HepG2 (cell line): ENCODE data around the gene CFAP119. TPM values are rescaled to one million over a fixed set of nuclear protein-coding genes. Genes with fewer than 3 reads are reported as not detected.

Experiments used
- ATAC-seq: fragments of 200-7000 bp; cut with Tn5 transposase; 3 replicates; pipeline ENCODE4 v1.9.1; 2020; ENCODE audit warnings: mild to moderate bottlenecking, moderate library complexity
- BruUV-seq: library from RNA; stranded (reverse); fragments of 400-500 nt; replicated peaks from 2 replicates; lab custom pipeline; 2021; lab: Mats Ljungman, UMichigan
- CTCF ChIA-PET: fragments of 300-600 bp; formaldehyde crosslinking; extraction: SDS; loops from one replicate; lab custom pipeline; 2021; ENCODE audit warnings: low total read pairs, inconsistent platforms, low intra/inter-chr PET ratio; lab: Yijun Ruan, JAX
- POLR2A ChIA-PET: fragments of 350-600 bp; sonication (Branson Sonifier 250); formaldehyde crosslinking; loops from one replicate; lab custom pipeline; 2020; ENCODE audit warnings: antibody characterized with exemption, inconsistent platforms; lab: Yijun Ruan, JAX
- DNase-seq: peaks from one replicate; pipeline ENCODE4 v3.0.0-alpha.2; 2015; ENCODE audit warnings: low spot score
- FAIRE-seq: peaks from 3 replicates; lab custom pipeline; 2011; peaks lifted over from hg19 to GRCh38; lab: Jason Lieb, UNC
- H2AFZ ChIP-seq: one replicate; pipeline ENCODE4 v1.6.1; 2011; ENCODE audit warnings: low read length, inconsistent platforms
- H3K27ac ChIP-seq: fragments of 300-600 bp; 3 replicates; pipeline ENCODE4 v1.8.0; 2011; ENCODE audit warnings: mixed run types, mild to moderate bottlenecking, mixed read lengths, low read length, inconsistent platforms; ENCODE audit not compliant: insufficient read depth; ENCODE audit errors: extremely low read length
- H3K27me3 ChIP-seq, 2 experiments: fragments of 200-600 bp in 1 of 2; 2 replicates in 1 of 2; 3 replicates in 1 of 2; pipeline versions ENCODE4 v1.6.0 to v1.8.0; 2011; ENCODE audit warnings: low read length in 2 of 2, mild to moderate bottlenecking in 2 of 2, moderate library complexity in 2 of 2, inconsistent platforms in 1 of 2; ENCODE audit not compliant: insufficient read depth in 2 of 2, control insufficient read depth in 1 of 2
- H3K36me3 ChIP-seq, 2 experiments: fragments of 200-600 bp in 1 of 2; replicated peaks in 1 of 2; 2 replicates in 1 of 2; 3 replicates in 1 of 2; pipeline versions ENCODE4 v1.5.1 to v1.8.0; 2011; ENCODE audit warnings: low read length in 2 of 2, inconsistent platforms in 1 of 2; ENCODE audit not compliant: insufficient read depth in 2 of 2, control insufficient read depth in 1 of 2
- H3K4me1 ChIP-seq: 2 replicates; pipeline ENCODE4 v1.5.1; 2012; ENCODE audit warnings: low read length, inconsistent platforms; ENCODE audit not compliant: insufficient read depth
- H3K4me2 ChIP-seq: 2 replicates; pipeline ENCODE4 v1.6.0; 2011; ENCODE audit warnings: low read depth, low read length, inconsistent platforms
- H3K4me3 ChIP-seq, 3 experiments: fragments of 200-600 bp in 1 of 3; sonication (generic), shearing (Covaris generic) in 1 of 3; replicated peaks in 1 of 3; 2 replicates each; pipeline ENCODE4 v1.5.1; 2011 to 2016; ENCODE audit warnings: low read length in 3 of 3, inconsistent platforms in 2 of 3, low read depth in 2 of 3, mild to moderate bottlenecking in 2 of 3, control low read depth in 1 of 3, mixed read lengths in 1 of 3; ENCODE audit not compliant: insufficient read depth in 1 of 3
- H3K79me2 ChIP-seq: one replicate; pipeline ENCODE4 v1.6.1; 2011; ENCODE audit warnings: low read length, inconsistent platforms; ENCODE audit not compliant: insufficient read depth
- H3K9ac ChIP-seq: 2 replicates; pipeline ENCODE4 v1.6.0; 2011; ENCODE audit warnings: mild to moderate bottlenecking, low read depth, low read length, inconsistent platforms; ENCODE audit not compliant: insufficient read depth
- H3K9me3 ChIP-seq: 2 replicates; pipeline ENCODE4 v1.5.1; 2012; ENCODE audit warnings: mild to moderate bottlenecking, low read length
- H4K20me1 ChIP-seq: 2 replicates; pipeline ENCODE4 v1.6.0; 2011; ENCODE audit warnings: inconsistent platforms, mild to moderate bottlenecking, low read length, moderate library complexity; ENCODE audit not compliant: insufficient read depth
- CAMTA2 ChIP-seq: sonication (generic); formaldehyde crosslinking; IDR thresholded peaks from 2 replicates; pipeline ENCODE4 v1.4.0; 2020; ENCODE audit warnings: mild to moderate bottlenecking, missing genetic modification reagents, borderline replicate concordance
- CBX5 ChIP-seq: sonication (generic); formaldehyde crosslinking; IDR thresholded peaks from 2 replicates; pipeline ENCODE4 v1.4.0; 2020; ENCODE audit warnings: missing genetic modification reagents, borderline replicate concordance
- GRHL1 ChIP-seq: sonication (generic); formaldehyde crosslinking; conservative IDR thresholded peaks from 2 replicates; pipeline ENCODE4 v1.8.0; 2022; ENCODE audit warnings: missing genetic modification reagents
- GTF2F1 ChIP-seq: fragments of 150-350 bp; IDR thresholded peaks from 2 replicates; pipeline ENCODE4 v1.6.1; 2014; ENCODE audit warnings: low read length
- KLF16 ChIP-seq, 2 experiments: sonication (generic) in 1 of 2; formaldehyde crosslinking in 1 of 2; IDR thresholded peaks; 2 replicates each; pipeline versions ENCODE4 v1.6.1 to v1.8.0; 2016 to 2023; ENCODE audit warnings: missing genetic modification reagents in 2 of 2, missing compliant biosample characterization in 1 of 2
- LCORL ChIP-seq, 2 experiments: fragments of 450-650 bp in 1 of 2; sonication (generic) in 1 of 2; formaldehyde crosslinking in 1 of 2; IDR thresholded peaks; 2 replicates each; pipeline versions ENCODE4 v1.5.0 to v1.6.1; 2017 to 2020; ENCODE audit warnings: antibody characterized with exemption in 1 of 2, missing genetic modification reagents in 1 of 2
- MLLT10 ChIP-seq: sonication (generic); formaldehyde crosslinking; IDR thresholded peaks from 2 replicates; pipeline ENCODE4 v1.4.0; 2020; ENCODE audit warnings: missing genetic modification reagents
- NFYB ChIP-seq: sonication (generic); formaldehyde crosslinking; IDR thresholded peaks from 2 replicates; pipeline ENCODE4 v1.4.0; 2020; ENCODE audit warnings: missing genetic modification reagents
- RBM39 ChIP-seq: fragments of 200-400 bp; formaldehyde crosslinking; IDR thresholded peaks from one replicate; pipeline ENCODE4 v1.6.1; 2018; ENCODE audit warnings: antibody characterized with exemption, mild to moderate bottlenecking, low read depth, low read length; ENCODE audit not compliant: poor library complexity, severe bottlenecking
- SKI ChIP-seq: fragments of 450-650 bp; IDR thresholded peaks from one replicate; pipeline ENCODE4 v1.6.1; 2018; ENCODE audit warnings: mild to moderate bottlenecking; ENCODE audit not compliant: partially characterized antibody
- SMAD3 ChIP-seq: sonication (generic); formaldehyde crosslinking; IDR thresholded peaks from 2 replicates; pipeline ENCODE4 v1.4.0; 2020; ENCODE audit warnings: missing genetic modification reagents
- TOE1 ChIP-seq: sonication (generic); formaldehyde crosslinking; IDR thresholded peaks from 2 replicates; pipeline ENCODE4 v1.4.0; 2020; ENCODE audit warnings: mild to moderate bottlenecking, missing genetic modification reagents
- TP53 ChIP-seq: sonication (generic); formaldehyde crosslinking; conservative IDR thresholded peaks from 2 replicates; pipeline ENCODE4 v1.4.0; 2020; ENCODE audit warnings: missing genetic modification reagents
- XRCC5 ChIP-seq: fragments of 200-400 bp; formaldehyde crosslinking; optimal IDR thresholded peaks from 2 replicates; pipeline ENCODE3; 2017; ENCODE audit warnings: mild to moderate bottlenecking, low read length
- ZMAT3 ChIP-seq: sonication (generic); formaldehyde crosslinking; conservative IDR thresholded peaks from 2 replicates; pipeline ENCODE4 v1.7.0; 2021; ENCODE audit warnings: missing genetic modification reagents
- ZMYM3 ChIP-seq: sonication (generic); formaldehyde crosslinking; IDR thresholded peaks from 2 replicates; pipeline ENCODE4 v1.5.1; 2020; ENCODE audit warnings: mild to moderate bottlenecking, missing genetic modification reagents
- ZNF615 ChIP-seq: sonication (generic); formaldehyde crosslinking; IDR thresholded peaks from 2 replicates; pipeline ENCODE4 v1.5.0; 2020; ENCODE audit warnings: mild to moderate bottlenecking, missing genetic modification reagents, borderline replicate concordance
- ZNF7 ChIP-seq: IDR thresholded peaks from 2 replicates; pipeline ENCODE4 v1.6.1; 2016; ENCODE audit warnings: missing biosample characterization, missing genetic modification reagents
- ZSCAN25 ChIP-seq: sonication (generic); formaldehyde crosslinking; IDR thresholded peaks from 2 replicates; pipeline ENCODE4 v1.8.0; 2022; ENCODE audit warnings: mild to moderate bottlenecking, missing genetic modification reagents
- WGBS: methylation state at CpG from one replicate; pipeline ENCODE4 v1.1.6; 2017; ENCODE audit warnings: low lambda C conversion rate; 5-methylcytosine and 5-hydroxymethylcytosine counted together
- in situ Hi-C: cut with HindIII; loops from 2 replicates; pipeline ENCODE4 v1.10.0; 2017; ENCODE audit warnings: low pct_unique_long_range_greater_than_20kb; ENCODE audit not compliant: extremely low pct_ligation_motif_present
- intact Hi-C: fragments of 100-400 bp; cut with micrococcal nuclease; formaldehyde crosslinking; loops from one replicate; pipeline ENCODE4 v1.10.0; 2022; ENCODE audit not compliant: unreplicated experiment
- polyA plus RNA-seq, 8 experiments: library from polyadenylated mRNA; depleted of rRNA in 3 of 8; stranded (reverse) in 7 of 8; unstranded in 1 of 8; fragments of >200 nt; fragmentation: Illumina TruSeq in 4 of 8; extraction: Trizol in 4 of 8; gene quantifications; 2 replicates each; pipeline versions ENCODE4 v1.2.1 to v1.2.3, GENCODE V29; 2011 to 2016; ENCODE audit warnings: low read depth in 4 of 8, missing spikeins in 1 of 8, mixed read lengths in 1 of 8; ENCODE audit not compliant: insufficient read depth in 1 of 8
- total RNA-seq, 5 experiments: library from RNA; depleted of rRNA; stranded (reverse); fragments of >200 nt; fragmentation: Illumina TruSeq; extraction: Trizol; gene quantifications; 2 replicates each; pipeline ENCODE4 v1.2.3, GENCODE V29; 2016; ENCODE audit warnings: low read depth in 1 of 5
- TF ChIP-seq, protein P1 (sequence below): sonication (generic); formaldehyde crosslinking; conservative IDR thresholded peaks from 2 replicates; pipeline ENCODE4 v1.4.0; 2020; ENCODE audit warnings: missing genetic modification reagents
- TF ChIP-seq, protein P2 (sequence below): sonication (generic); formaldehyde crosslinking; conservative IDR thresholded peaks from 2 replicates; pipeline ENCODE4 v1.4.0; 2020; ENCODE audit warnings: missing genetic modification reagents

The CFAP119 gene
- total and polyA plus RNA-seq, 2 of the 13 experiments (the other 11 are each of a cell fraction or from before 2014, with no cell fraction given) = 6.4 TPM

- TF ChIP-seq ZNF7 (CRISPR knock-in tag) (no peak), ZMAT3 (CRISPR knock-in tag) (no peak), LCORL (IDR thresholded peaks at IDR 0.05) (no peak), LCORL (CRISPR knock-in tag; IDR thresholded peaks at IDR 0.05) (no peak), CBX5 (CRISPR knock-in tag) (no peak), KLF16 (CRISPR knock-in tag; IDR thresholded peaks at IDR 0.05) (no peak), TP53 (CRISPR knock-in tag) (no peak), SKI (no peak), MLLT10 (CRISPR knock-in tag) (peak; percentile 76; the same call in 1 of the 2 replicates), GRHL1 (CRISPR knock-in tag) (no peak), TOE1 (no peak)
Measured at GRCh38 chr16:30805056-30805369, 43.2 kb upstream of the CFAP119 start (continued).

- H2AFZ ChIP-seq = peak overlapping the region; percentile 45
- ChIA-PET CTCF (no interaction called here), POLR2A (interaction anchor here (0.7 to 6.0 kb wide), 5 partner anchors 10 to 73 kb away, joined by 3 to 257 read pairs (median 4); partner anchors contain the start of gene ZNF629)
- H3K4me2 ChIP-seq = peak overlapping the region; percentile 37
- peaks cover 39% of the 10 kb centered on the region for H3K4me1 ChIP-seq
- H3K79me2 ChIP-seq = peaks cover 3% of the 10 kb centered on the region
- no peak for FAIRE-seq
- H3K4me3 ChIP-seq = peak overlapping the region in 1 of 3 experiments; percentile 13; a peak in 1 of 6 replicates
- H3K9me3 ChIP-seq = no peaks in the 10 kb centered on the region
- no peak for ATAC-seq
- 11% methylated on average over 3 of the region's 3 CpGs for WGBS
- intact Hi-C loops (no loop called here), in situ Hi-C loops (no loop called here)
- no peaks in the 10 kb centered on the region; a peak in 1 of 5 replicates for H3K27me3 ChIP-seq
- peak overlapping the region; percentile 10; the same call in 1 of the 2 replicates for H3K9ac ChIP-seq
- no TSS peak for BruUV-seq
- H3K36me3 ChIP-seq = no peaks in the 10 kb centered on the region
- DNase-seq = no peak
- no peaks in the 10 kb centered on the region for H4K20me1 ChIP-seq
- no peak overlapping the region for H3K27ac ChIP-seq
- no peak for TF ChIP-seq ZNF615
- no peak for TF ChIP-seq XRCC5
- no peak for TF ChIP-seq CAMTA2 (CRISPR knock-in tag)
- TF ChIP-seq ZMYM3 (CRISPR knock-in tag) = no peak
- no peak for TF ChIP-seq RBM39
- TF ChIP-seq NFYB = no peak
- TF ChIP-seq ZSCAN25 = no peak
- TF ChIP-seq, protein P1, sequence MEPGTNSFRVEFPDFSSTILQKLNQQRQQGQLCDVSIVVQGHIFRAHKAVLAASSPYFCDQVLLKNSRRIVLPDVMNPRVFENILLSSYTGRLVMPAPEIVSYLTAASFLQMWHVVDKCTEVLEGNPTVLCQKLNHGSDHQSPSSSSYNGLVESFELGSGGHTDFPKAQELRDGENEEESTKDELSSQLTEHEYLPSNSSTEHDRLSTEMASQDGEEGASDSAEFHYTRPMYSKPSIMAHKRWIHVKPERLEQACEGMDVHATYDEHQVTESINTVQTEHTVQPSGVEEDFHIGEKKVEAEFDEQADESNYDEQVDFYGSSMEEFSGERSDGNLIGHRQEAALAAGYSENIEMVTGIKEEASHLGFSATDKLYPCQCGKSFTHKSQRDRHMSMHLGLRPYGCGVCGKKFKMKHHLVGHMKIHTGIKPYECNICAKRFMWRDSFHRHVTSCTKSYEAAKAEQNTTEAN (CRISPR knock-in tag) = no peak
- no peak for TF ChIP-seq SMAD3 (CRISPR knock-in tag)
- TF ChIP-seq GTF2F1 = no peak
- TF ChIP-seq, protein P2, sequence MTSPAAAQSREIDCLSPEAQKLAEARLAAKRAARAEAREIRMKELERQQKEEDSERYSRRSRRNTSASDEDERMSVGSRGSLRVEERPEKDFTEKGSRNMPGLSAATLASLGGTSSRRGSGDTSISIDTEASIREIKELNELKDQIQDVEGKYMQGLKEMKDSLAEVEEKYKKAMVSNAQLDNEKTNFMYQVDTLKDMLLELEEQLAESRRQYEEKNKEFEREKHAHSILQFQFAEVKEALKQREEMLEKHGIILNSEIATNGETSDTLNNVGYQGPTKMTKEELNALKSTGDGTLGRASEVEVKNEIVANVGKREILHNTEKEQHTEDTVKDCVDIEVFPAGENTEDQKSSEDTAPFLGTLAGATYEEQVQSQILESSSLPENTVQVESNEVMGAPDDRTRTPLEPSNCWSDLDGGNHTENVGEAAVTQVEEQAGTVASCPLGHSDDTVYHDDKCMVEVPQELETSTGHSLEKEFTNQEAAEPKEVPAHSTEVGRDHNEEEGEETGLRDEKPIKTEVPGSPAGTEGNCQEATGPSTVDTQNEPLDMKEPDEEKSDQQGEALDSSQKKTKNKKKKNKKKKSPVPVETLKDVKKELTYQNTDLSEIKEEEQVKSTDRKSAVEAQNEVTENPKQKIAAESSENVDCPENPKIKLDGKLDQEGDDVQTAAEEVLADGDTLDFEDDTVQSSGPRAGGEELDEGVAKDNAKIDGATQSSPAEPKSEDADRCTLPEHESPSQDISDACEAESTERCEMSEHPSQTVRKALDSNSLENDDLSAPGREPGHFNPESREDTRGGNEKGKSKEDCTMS = no peak
Measured at GRCh38 chr16:30802936-30803335, 41.1 kb upstream of the CFAP119 start.
